Stomach (tissue), 4 donors: Measurements from ENCODE around the gene POC5.

Experiments
- POLR2A ChIP-seq, 4 donors: fragments of 450-650 bp; IDR thresholded peaks; one replicate each; pipeline ENCODE4 v1.6.1; 2016; ENCODE audit warnings: antibody characterized with exemption in 4 of 4, control low read depth in 2 of 4, mild to moderate bottlenecking in 1 of 4, moderate library complexity in 1 of 4
- POLR2AphosphoS5 ChIP-seq, 3 donors: sonication (generic); formaldehyde crosslinking; IDR thresholded peaks; one replicate each; pipeline ENCODE4 v1.6.1; 2016; ENCODE audit warnings: antibody characterized with exemption in 3 of 3
- TF ChIP-seq, protein P1 (sequence below), 7 experiments: fragments of 450-650 bp in 4 of 7; fragments of 200-600 bp in 3 of 7; sonication (generic) in 3 of 7; IDR thresholded peaks; one replicate each; pipeline ENCODE4 v1.5.1; 2016 to 2019; ENCODE audit warnings: antibody characterized with exemption in 7 of 7, control low read depth in 2 of 7, mild to moderate bottlenecking in 1 of 7

DNA sequence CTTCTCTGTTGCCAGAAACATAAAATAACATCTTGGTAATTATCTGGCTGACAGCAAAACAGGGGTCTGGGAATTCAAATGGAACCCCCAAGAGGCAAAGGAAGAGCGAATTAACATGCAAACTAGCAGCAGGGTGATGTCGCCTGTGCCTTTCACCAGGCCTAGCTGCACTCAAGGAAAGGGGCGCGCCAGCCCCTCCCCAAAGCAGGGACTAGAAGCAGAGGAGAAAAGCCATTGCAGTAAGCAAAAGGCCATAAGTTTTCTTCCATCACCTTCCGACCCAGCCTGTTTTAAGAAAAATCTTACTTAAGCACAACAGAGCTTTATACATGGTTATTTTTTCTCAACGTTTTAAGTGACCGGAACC is 539 bp downstream of the POC5 start:
- TF ChIP-seq POLR2A (IDR thresholded peaks at IDR 0.05) (no peak), POLR2AphosphoS5 (IDR thresholded peaks at IDR 0.05) (no peak)
- TF ChIP-seq, protein P1, sequence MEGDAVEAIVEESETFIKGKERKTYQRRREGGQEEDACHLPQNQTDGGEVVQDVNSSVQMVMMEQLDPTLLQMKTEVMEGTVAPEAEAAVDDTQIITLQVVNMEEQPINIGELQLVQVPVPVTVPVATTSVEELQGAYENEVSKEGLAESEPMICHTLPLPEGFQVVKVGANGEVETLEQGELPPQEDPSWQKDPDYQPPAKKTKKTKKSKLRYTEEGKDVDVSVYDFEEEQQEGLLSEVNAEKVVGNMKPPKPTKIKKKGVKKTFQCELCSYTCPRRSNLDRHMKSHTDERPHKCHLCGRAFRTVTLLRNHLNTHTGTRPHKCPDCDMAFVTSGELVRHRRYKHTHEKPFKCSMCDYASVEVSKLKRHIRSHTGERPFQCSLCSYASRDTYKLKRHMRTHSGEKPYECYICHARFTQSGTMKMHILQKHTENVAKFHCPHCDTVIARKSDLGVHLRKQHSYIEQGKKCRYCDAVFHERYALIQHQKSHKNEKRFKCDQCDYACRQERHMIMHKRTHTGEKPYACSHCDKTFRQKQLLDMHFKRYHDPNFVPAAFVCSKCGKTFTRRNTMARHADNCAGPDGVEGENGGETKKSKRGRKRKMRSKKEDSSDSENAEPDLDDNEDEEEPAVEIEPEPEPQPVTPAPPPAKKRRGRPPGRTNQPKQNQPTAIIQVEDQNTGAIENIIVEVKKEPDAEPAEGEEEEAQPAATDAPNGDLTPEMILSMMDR (IDR thresholded peaks at IDR 0.05), result no peak
